Neural progenitor cell (in vitro differentiated cells): ENCODE measurements around the gene CLIP2. TPM values are rescaled to one million over a fixed set of nuclear protein-coding genes. Genes with fewer than 3 reads are reported as not detected.
"Not testable (repeated sequence)": the region's sequence is repeated elsewhere in the genome, so short reads cannot be mapped to it uniquely, and the experiment has no call there.

Experiments
- DNase-seq: peaks from one replicate; pipeline ENCODE4 v3.0.0-alpha.2; 2016; ENCODE audit warnings: low spot score
- H2AFZ ChIP-seq: fragments of 200-600 bp; sonication (generic); replicated peaks from 2 replicates; pipeline ENCODE4 v1.6.1; 2016; ENCODE audit warnings: antibody characterized with exemption
- H3F3A ChIP-seq: fragments of 200-600 bp; sonication (generic); 2 replicates; pipeline ENCODE4 v1.6.1; 2016; ENCODE audit warnings: antibody characterized with exemption, low read depth
- H3K27ac ChIP-seq: fragments of 200-600 bp; sonication (generic); 2 replicates; pipeline ENCODE4 v1.5.1; 2016; ENCODE audit warnings: mild to moderate bottlenecking
- H3K27me3 ChIP-seq: fragments of 200-600 bp; sonication (generic); 2 replicates; pipeline ENCODE4 v1.6.1; 2016; ENCODE audit warnings: mild to moderate bottlenecking, moderate library complexity
- H3K36me3 ChIP-seq: fragments of 200-600 bp; sonication (generic); 2 replicates; pipeline ENCODE4 v1.5.1; 2016
- H3K4me1 ChIP-seq: fragments of 200-600 bp; sonication (generic); 2 replicates; pipeline ENCODE4 v1.6.1; 2016; ENCODE audit warnings: mixed run types
- H3K4me2 ChIP-seq: fragments of 200-600 bp; sonication (generic); 2 replicates; pipeline ENCODE4 v1.6.1; 2016
- H3K4me3 ChIP-seq: fragments of 200-600 bp; sonication (generic); 2 replicates; pipeline ENCODE4 v1.5.1; 2016
- H3K79me2 ChIP-seq: fragments of 200-600 bp; sonication (generic); 2 replicates; pipeline ENCODE4 v1.6.1; 2016; ENCODE audit warnings: low read depth
- H3K9ac ChIP-seq: fragments of 200-600 bp; sonication (generic); 2 replicates; pipeline ENCODE4 v1.6.1; 2016
- H3K9me3 ChIP-seq: fragments of 200-600 bp; sonication (generic); 2 replicates; pipeline ENCODE4 v1.5.1; 2016; ENCODE audit warnings: low read depth
- H4K20me1 ChIP-seq: fragments of 200-600 bp; sonication (generic); 2 replicates; pipeline ENCODE4 v1.6.1; 2016; ENCODE audit warnings: low read depth
- H3K27ac Mint-ChIP-seq: 3 replicates; pipeline ENCODE4 v1.8.0; 2021; ENCODE audit warnings: mixed read lengths
- H3K27me3 Mint-ChIP-seq: 2 replicates; pipeline ENCODE4 v1.8.0; 2022; ENCODE audit warnings: low read depth, mild to moderate bottlenecking, inconsistent platforms, moderate library complexity, mixed read lengths; ENCODE audit not compliant: insufficient read depth
- H3K36me3 Mint-ChIP-seq: 3 replicates; pipeline ENCODE4 v1.8.0; 2021; ENCODE audit warnings: mixed read lengths
- H3K4me1 Mint-ChIP-seq: 3 replicates; pipeline ENCODE4 v1.8.0; 2021; ENCODE audit warnings: mixed read lengths
- H3K4me3 Mint-ChIP-seq: 3 replicates; pipeline ENCODE4 v1.8.0; 2021; ENCODE audit warnings: mild to moderate bottlenecking, moderate library complexity, mixed read lengths
- H3K9me3 Mint-ChIP-seq: 3 replicates; pipeline ENCODE4 v1.8.0; 2020; ENCODE audit warnings: mixed read lengths
- EZH2 ChIP-seq: fragments of 200-600 bp; sonication (generic); IDR thresholded peaks from 2 replicates; pipeline ENCODE4 v1.6.1; 2017; ENCODE audit warnings: antibody characterized with exemption, mild to moderate bottlenecking, moderate library complexity
- EZH2phosphoT487 ChIP-seq: fragments of 200-600 bp; sonication (generic); IDR thresholded peaks from 2 replicates; pipeline ENCODE4 v1.6.1; 2017; ENCODE audit warnings: antibody characterized with exemption
- total RNA-seq: library from RNA; depleted of rRNA; stranded (reverse); fragments of >200 nt; gene quantifications from 2 replicates; pipeline ENCODE4 v1.2.3, GENCODE V29; 2015; ENCODE audit warnings: low replicate concordance
- TF ChIP-seq, protein P1 (sequence below): fragments of 200-600 bp; sonication (generic); IDR thresholded peaks from 2 replicates; pipeline ENCODE4 v1.5.1; 2017; ENCODE audit warnings: antibody characterized with exemption, mild to moderate bottlenecking

Gene CLIP2
- total RNA-seq, 1 donor from 2014 or later: 7.5 TPM

GRCh38 chr7:74376256-74377036, 87.2 kb downstream of the CLIP2 start:
- no peaks in the 10 kb centered on the region for H3K9me3 Mint-ChIP-seq
- TF ChIP-seq, protein P1, sequence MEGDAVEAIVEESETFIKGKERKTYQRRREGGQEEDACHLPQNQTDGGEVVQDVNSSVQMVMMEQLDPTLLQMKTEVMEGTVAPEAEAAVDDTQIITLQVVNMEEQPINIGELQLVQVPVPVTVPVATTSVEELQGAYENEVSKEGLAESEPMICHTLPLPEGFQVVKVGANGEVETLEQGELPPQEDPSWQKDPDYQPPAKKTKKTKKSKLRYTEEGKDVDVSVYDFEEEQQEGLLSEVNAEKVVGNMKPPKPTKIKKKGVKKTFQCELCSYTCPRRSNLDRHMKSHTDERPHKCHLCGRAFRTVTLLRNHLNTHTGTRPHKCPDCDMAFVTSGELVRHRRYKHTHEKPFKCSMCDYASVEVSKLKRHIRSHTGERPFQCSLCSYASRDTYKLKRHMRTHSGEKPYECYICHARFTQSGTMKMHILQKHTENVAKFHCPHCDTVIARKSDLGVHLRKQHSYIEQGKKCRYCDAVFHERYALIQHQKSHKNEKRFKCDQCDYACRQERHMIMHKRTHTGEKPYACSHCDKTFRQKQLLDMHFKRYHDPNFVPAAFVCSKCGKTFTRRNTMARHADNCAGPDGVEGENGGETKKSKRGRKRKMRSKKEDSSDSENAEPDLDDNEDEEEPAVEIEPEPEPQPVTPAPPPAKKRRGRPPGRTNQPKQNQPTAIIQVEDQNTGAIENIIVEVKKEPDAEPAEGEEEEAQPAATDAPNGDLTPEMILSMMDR: no peak
- TF ChIP-seq EZH2: no peak
- no peak for TF ChIP-seq EZH2phosphoT487
- Histone ChIP-seq H3K27me3 (peaks cover 22% of the 10 kb centered on the region), H3K4me3 (no peak overlapping the region), H2AFZ (no peak overlapping the region), H3K79me2 (no peaks in the 10 kb centered on the region), H3K4me2 (no peak overlapping the region), H3K4me1 (peaks cover 8% of the 10 kb centered on the region), H3K9ac (no peak overlapping the region), H3K36me3 (no peaks in the 10 kb centered on the region), H3F3A (no peaks in the 10 kb centered on the region), H3K27ac (no peak overlapping the region), H3K9me3 (no peaks in the 10 kb centered on the region), H4K20me1 (peaks cover 9% of the 10 kb centered on the region)
- H3K4me3 Mint-ChIP-seq: no peak overlapping the region
- DNase-seq: no peak
- H3K27me3 Mint-ChIP-seq: peaks cover 2% of the 10 kb centered on the region
- peaks cover 18% of the 10 kb centered on the region for H3K36me3 Mint-ChIP-seq
- peak overlapping the region; percentile 72 for H3K27ac Mint-ChIP-seq
- H3K4me1 Mint-ChIP-seq: peaks cover 15% of the 10 kb centered on the region

DNA sequence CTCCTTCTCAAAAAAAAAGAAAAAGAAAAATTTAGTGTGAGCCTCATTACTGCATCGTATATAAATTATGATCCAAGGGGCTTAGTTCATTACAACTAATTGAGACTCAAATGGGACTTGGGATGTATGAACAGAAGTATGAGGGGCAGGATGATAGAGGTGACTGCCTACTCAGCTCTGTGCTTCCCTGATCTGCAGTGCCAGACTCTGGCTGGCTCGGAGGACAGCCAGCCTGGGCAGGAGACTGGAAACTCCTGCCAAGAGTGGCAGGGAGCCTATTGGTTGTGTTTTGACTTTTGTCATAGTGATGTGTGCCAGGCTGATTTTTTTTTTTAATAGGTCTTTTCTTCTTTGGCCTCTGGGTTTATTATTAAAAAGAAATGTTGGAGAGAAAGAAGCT, 90.7 kb downstream of the CLIP2 start:
- Mint-ChIP-seq H3K4me3 (no peak overlapping the region), H3K4me1 (no peaks in the 10 kb centered on the region), H3K27ac (no peak overlapping the region), H3K36me3 (peaks cover 28% of the 10 kb centered on the region), H3K9me3 (no peaks in the 10 kb centered on the region), H3K27me3 (peaks cover 4% of the 10 kb centered on the region)
- Histone ChIP-seq H3K27ac (no peak overlapping the region), H4K20me1 (no peaks in the 10 kb centered on the region), H3K9ac (no peak overlapping the region), H3K27me3 (no peaks in the 10 kb centered on the region), H2AFZ (no peak overlapping the region), H3K9me3 (no peaks in the 10 kb centered on the region), H3F3A (no peaks in the 10 kb centered on the region), H3K79me2 (no peaks in the 10 kb centered on the region), H3K36me3 (no peaks in the 10 kb centered on the region), H3K4me3 (no peak overlapping the region), H3K4me2 (no peak overlapping the region), H3K4me1 (no peaks in the 10 kb centered on the region)
- TF ChIP-seq EZH2: no peak
- TF ChIP-seq EZH2phosphoT487: no peak
- TF ChIP-seq, protein P1: no peak
- DNase-seq: no peak

- no peak overlapping the region for H2AFZ ChIP-seq
- H3K4me3 Mint-ChIP-seq: no peak overlapping the region
- H3K27ac Mint-ChIP-seq: no peak overlapping the region
- H3K36me3 ChIP-seq: no peaks in the 10 kb centered on the region
- H3K4me1 ChIP-seq: no peaks in the 10 kb centered on the region
- H3K27me3 Mint-ChIP-seq: peaks cover 3% of the 10 kb centered on the region
- no peak overlapping the region for H3K27ac ChIP-seq
- H4K20me1 ChIP-seq: no peaks in the 10 kb centered on the region
- H3K9ac ChIP-seq: no peak overlapping the region
- H3K9me3 ChIP-seq: no peaks in the 10 kb centered on the region
- DNase-seq: no peak
- H3K4me2 ChIP-seq: no peak overlapping the region
- no peak overlapping the region for H3K4me3 ChIP-seq
- H3K36me3 Mint-ChIP-seq: peaks cover 28% of the 10 kb centered on the region
- H3K79me2 ChIP-seq: no peaks in the 10 kb centered on the region
- H3K9me3 Mint-ChIP-seq: no peaks in the 10 kb centered on the region
- no peaks in the 10 kb centered on the region for H3F3A ChIP-seq
- TF ChIP-seq, protein P1: no peak
- TF ChIP-seq EZH2phosphoT487: no peak
- TF ChIP-seq EZH2: no peak
- H3K27me3 ChIP-seq: no peaks in the 10 kb centered on the region
- no peaks in the 10 kb centered on the region for H3K4me1 Mint-ChIP-seq
Measured at GRCh38 chr7:74380720-74381119, 91.5 kb downstream of the CLIP2 start.

DNA sequence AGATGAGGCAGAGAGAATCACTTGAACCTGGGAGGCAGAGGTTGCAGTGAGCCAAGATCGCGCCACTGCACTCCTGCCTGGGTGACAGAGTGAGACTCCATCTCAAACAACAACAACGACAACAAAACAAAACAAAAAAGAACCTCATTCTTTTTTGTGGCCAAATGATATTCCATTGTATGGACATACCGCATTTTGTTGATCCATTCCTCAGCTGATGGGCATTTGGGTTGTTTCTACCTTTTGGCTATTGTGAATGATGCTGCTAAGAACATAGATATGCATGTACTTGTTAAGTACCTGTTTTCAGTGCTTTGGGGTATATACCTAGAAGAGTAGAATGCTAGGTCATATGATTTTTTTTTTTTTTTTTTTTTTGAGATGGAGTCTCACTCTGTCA, 94.9 kb downstream of the CLIP2 start:
- not testable (repeated sequence) for H3K4me2 ChIP-seq, H3K27ac Mint-ChIP-seq, H3K4me3 ChIP-seq, H3F3A ChIP-seq, H3K27ac ChIP-seq, H4K20me1 ChIP-seq, H3K4me1 Mint-ChIP-seq, H2AFZ ChIP-seq, H3K79me2 ChIP-seq, DNase-seq, H3K36me3 ChIP-seq, H3K9me3 ChIP-seq, H3K27me3 Mint-ChIP-seq, H3K9ac ChIP-seq, H3K27me3 ChIP-seq, H3K4me1 ChIP-seq, H3K9me3 Mint-ChIP-seq, H3K4me3 Mint-ChIP-seq
- peaks cover 28% of the 10 kb centered on the region for H3K36me3 Mint-ChIP-seq

GRCh38 chr7:74384854-74385253, 95.6 kb downstream of the CLIP2 start:
- not testable (repeated sequence) for H3K36me3 ChIP-seq, H4K20me1 ChIP-seq, DNase-seq, H3K27me3 ChIP-seq, H3K9me3 Mint-ChIP-seq, H3K4me3 Mint-ChIP-seq, H3K79me2 ChIP-seq, H3K9me3 ChIP-seq, H3K4me1 Mint-ChIP-seq, H3K4me1 ChIP-seq, H3K9ac ChIP-seq, H3K27me3 Mint-ChIP-seq, H3K27ac Mint-ChIP-seq, H3K4me2 ChIP-seq, H3K27ac ChIP-seq, H3K4me3 ChIP-seq, H2AFZ ChIP-seq, H3F3A ChIP-seq
- peaks cover 28% of the 10 kb centered on the region for H3K36me3 Mint-ChIP-seq
